ENCODE results near the gene MEIS1.

DNA sequence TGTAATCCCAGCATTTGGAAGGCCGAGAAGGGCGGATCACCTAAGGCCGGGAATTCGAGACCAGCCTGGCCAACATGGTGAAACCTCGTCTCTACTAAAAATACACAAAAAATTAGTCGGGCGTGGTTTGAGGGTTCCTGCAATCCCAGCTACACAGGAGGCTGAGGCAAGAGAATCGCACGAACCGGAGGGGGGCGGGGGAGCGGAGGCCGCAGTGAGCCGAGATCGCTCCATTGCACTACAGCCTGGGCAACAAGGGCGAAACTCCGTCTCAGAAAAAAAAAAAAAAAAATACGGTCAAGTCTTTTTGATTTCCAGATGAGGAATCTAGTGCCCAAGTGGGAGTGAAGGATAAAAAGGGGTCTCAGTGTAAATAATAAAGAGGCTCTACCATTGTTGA is 16.5 kb upstream of the MEIS1 start:
- TF ChIP-seq, protein P1, sequence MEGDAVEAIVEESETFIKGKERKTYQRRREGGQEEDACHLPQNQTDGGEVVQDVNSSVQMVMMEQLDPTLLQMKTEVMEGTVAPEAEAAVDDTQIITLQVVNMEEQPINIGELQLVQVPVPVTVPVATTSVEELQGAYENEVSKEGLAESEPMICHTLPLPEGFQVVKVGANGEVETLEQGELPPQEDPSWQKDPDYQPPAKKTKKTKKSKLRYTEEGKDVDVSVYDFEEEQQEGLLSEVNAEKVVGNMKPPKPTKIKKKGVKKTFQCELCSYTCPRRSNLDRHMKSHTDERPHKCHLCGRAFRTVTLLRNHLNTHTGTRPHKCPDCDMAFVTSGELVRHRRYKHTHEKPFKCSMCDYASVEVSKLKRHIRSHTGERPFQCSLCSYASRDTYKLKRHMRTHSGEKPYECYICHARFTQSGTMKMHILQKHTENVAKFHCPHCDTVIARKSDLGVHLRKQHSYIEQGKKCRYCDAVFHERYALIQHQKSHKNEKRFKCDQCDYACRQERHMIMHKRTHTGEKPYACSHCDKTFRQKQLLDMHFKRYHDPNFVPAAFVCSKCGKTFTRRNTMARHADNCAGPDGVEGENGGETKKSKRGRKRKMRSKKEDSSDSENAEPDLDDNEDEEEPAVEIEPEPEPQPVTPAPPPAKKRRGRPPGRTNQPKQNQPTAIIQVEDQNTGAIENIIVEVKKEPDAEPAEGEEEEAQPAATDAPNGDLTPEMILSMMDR (IDR thresholded peaks at IDR 0.05; ENCODE audit: insufficient read depth, low read depth, low read length): no peak
- TF ChIP-seq EZH2 (IDR thresholded peaks at IDR 0.05; ENCODE audit: insufficient read depth, low read length): no peak

Data from astrocyte (in vitro differentiated cells and primary cell).